Activated CD8-positive, alpha-beta memory T cell treated with anti-CD3 and anti-CD28 coated beads for 24 hours (primary cell): ENCODE data around the gene HHATL.

ENCODE experiments used
- DNase-seq: peaks from one replicate; pipeline ENCODE4 v3.0.0-alpha.2; 2020

The HHATL gene

DNA sequence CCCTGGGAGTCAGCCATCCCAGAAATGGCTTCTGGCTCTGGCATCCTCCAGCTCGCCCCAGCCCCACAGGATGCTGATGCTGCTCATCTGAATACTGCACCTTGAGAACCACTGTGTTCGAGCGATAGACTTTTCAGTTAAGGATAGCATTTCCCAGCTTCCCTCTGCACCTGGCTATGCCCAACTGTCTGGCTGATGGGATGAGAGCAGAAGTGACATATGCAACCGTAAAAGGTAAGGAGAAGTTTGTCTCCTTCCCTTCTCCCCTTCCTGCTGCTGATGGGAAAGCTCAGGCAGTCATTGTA lies 9.7 kb upstream of the HHATL start:
- DNase-seq, result no peak

DNA sequence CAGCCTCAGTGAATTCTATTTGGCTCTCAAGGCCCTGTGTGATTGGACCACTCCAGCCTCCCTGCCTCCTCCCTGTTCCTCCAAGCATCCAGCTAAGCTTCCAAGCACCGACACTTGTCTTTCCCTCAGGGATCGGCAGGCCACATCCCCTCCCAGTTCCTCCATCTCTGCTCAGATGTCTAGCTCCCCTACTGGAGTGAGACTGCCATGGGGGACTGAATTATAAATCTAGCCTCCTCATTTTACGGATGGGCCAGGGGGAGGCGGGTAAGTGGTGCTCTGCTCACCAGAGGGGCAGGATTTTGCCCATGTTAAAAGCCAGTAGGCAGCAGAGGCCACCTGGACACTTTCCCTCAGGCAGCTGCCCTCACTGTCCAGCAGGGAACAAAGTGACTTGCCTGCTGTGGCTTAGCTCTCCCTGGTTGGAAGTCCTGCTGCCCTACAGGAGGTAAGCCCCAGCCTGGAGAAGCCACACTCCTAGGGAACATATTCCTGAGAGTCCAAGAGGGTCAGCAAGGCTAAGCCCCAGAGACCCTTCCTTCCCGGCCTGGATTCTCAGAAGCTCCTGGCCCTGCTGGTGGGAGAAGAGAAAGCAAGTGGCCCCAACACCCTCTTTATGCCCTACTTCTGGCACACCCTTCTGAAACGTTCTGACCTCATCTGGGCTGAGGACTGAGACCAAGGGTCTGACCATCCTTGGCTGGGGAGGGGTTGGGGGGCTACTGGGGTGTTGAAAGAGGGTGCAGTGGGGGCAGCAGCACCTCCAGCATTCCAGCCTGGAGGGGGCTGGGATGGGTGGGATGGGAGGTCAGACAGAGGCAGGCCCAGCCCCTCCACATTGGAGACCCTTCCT lies 9.1 kb upstream of the HHATL start:
- DNase-seq, result peak; percentile 32

DNA sequence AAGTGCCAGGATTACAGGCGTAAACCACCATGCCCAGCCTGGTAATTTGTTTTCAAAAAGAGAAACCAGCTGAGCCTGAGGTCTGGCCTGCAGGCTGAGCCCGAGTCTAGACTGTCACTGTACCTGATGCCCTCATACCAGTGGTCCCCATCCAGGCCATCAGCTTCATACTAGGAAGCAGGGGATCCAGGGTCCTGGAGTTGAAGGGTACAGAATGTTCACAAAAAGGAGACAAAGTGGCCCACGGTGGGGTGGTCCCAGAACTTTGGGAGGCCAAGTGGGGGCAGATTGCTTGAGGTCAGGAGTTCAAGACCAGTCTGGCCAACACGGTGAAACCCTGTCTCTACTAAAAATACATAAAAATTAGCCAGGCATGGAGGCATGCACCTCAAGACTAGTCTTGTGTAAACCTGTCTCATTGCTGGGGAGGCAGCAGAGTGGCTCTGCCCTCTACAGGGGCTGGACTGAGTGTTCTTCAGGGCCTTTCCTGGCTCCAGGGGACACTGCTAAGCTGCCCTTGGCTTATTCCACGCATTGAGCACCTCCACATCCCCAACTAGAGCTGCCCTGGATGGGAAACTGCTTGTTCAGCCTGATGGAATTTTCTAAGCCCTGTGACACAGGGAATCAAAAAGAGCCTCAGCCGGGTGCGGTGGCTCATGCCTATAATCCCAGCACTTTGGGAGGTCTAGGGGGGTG lies 7.9 kb upstream of the HHATL start:
- no peak for DNase-seq

DNA sequence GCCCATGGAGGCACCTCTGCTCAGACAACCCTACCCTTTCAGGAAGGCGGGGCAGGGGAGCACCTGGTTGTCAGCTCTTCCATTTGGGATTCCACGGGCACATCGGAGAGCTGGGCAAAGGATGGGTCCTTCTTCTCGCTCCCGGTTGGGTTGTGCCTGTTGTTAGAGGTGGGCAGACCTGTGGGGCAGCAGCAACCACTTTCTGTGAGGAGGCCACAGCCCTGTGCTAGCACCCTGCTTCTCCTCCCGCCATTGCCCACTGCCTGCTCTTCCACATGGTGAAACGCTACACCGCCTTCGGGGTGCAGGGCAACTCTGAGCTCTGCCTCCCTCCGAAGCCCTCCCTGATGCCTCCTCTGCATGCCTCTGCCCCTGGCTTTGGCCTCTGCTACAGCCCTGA lies 7.0 kb upstream of the HHATL start:
- DNase-seq, result no peak

GRCh38 chr3:42708611-42709151 lies 6.1 kb upstream of the HHATL start:
- no peak for DNase-seq

DNA sequence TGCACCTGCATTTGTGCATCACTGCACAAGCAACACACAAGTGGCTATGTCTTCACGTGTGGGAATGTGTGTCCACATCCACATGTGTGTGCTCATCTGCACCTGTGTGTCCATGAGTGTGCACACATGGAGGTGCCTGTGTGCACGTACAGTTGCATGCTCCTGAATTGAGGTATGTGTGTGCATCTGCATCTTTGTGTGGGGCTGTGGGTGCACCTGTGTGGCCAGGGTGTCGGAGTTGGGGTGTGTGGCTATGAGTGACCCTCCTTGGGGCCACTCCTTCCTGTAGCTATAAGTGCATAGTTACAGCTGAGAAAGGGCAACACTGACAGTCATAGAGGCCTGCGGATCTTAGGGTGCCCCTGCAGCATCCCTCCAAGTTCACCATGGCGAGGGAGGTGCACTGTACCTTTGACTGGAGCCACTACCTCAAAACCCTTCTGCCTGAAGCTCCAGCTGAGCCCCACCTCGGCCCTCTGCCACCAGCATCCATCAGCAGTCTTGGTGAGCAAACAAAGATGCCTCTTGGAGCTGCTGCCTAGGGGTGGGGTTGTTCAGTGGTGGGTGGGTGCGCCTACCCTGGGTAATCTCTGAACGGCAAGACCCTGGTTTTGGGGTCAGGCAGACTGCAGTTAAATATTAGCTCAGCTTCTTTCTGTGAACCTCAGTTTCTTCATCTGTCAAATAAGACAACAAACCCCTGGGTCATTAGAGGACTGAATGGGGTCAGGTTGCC lies 5.2 kb upstream of the HHATL start:
- DNase-seq, result no peak

- DNase-seq, result no peak
Observed at GRCh38 chr3:42706721-42707619, 4.4 kb upstream of the HHATL start.

GRCh38 chr3:42705962-42706585 lies 3.5 kb upstream of the HHATL start:
- DNase-seq, result no peak

- no peak for DNase-seq
Observed at GRCh38 chr3:42705058-42705767, 2.6 kb upstream of the HHATL start.

GRCh38 chr3:42704136-42704841 lies 1.7 kb upstream of the HHATL start:
- DNase-seq, result peak; percentile 46

- no peak for DNase-seq
Observed at GRCh38 chr3:42703695-42704025, 1.1 kb upstream of the HHATL start.

GRCh38 chr3:42702982-42703694 lies 540 bp upstream of the HHATL start:
- DNase-seq, result no peak

GRCh38 chr3:42701371-42702065 lies 1.1 kb downstream of the HHATL start:
- peak; percentile 80 for DNase-seq

- DNase-seq, result peak; percentile 51
Observed at GRCh38 chr3:42700366-42701288, 2.0 kb downstream of the HHATL start.

DNA sequence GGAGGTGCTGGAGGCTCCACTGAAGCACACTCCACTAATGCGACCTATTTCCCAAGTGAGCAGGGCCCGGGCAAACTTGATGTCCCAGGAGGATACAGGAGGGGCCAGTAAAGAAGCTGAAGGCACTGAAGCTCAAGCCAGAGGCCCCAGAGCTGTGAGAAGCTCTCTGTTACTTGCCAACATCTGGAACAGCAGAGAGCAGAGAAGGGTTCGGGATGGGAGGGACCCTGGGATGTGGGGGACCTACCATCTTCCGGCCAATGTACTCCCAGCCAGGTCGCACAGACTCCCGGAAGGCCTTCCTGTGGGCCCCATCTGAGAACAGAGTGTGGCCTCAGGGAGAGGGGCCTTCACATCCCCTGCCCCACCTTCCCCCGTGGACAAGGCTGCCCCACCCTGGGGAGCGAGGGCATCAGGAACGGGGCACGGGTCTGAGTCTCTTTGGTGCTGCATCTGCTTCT lies 3.1 kb downstream of the HHATL start:
- peak; percentile 53 for DNase-seq

DNA sequence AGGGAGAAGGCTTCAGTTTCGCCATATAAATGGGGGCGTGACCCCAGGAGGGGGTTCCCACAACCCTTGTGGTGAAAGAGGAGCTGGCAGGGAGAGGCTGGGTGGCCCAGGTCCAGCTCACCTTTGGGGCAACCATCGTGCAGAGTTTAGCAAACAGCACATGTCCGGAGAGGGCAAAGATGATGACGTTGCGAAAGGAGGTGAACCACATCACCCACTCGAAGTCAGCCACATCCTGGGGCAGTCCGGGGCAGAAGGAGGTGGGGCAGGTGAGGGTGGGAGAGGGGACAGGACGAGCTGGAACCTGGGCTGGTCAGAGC lies 3.7 kb downstream of the HHATL start:
- peak; percentile 56 for DNase-seq

GRCh38 chr3:42698216-42698910 lies 4.2 kb downstream of the HHATL start:
- DNase-seq, result peak; percentile 54
